Measurements from ENCODE around the gene WASF2.
A peak's percentile ranks its signal among the peaks of the same experiment; 100 is the strongest.
"Not testable (repeated sequence)": the region's sequence is repeated elsewhere in the genome, so short reads cannot be mapped to it uniquely, and the experiment has no call there.

WASF2 gene

DNA sequence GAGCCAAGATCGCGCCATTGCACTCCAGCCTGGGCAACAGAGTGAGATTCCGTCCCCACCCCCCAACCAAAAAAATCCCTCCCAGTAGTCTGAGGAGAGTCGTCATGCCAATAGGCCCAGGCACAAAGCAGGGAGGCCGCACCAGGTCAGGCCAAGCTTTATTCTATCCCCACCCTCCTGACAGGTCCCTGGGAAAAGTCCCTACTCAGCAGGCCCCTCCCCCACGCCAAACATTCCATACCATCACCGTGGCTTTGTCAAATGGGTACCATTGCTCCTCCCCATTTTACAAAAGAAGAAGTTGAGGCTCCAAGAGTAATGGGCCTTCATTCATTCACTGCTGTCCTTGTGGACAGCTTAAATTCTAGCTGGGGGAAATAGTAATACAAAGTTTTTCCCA lies 92.2 kb downstream of the WASF2 start:
- DNase-seq (ENCODE audit: low read depth) = no peak

DNA sequence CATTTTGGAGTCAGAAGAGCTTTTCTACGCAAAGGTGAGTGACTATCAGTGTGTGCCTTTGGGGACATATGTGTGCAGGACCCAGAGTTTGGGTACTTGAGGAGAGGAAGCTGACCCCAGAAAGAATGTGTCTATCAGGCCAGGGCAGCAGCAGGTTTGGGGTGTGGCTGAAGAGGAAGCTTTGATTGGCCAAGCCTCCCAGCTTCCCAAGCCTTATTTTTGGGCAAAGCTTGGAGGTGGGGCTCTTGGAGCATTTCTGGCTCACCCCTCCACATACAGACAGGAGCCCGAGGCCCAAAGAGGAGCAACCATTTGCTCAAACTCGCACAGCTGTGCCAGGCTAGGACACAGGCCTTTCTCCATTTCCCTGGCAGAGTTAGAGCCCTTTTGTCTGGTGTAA lies 92.9 kb downstream of the WASF2 start:
- DNase-seq (ENCODE audit: low read depth) = no peak

DNA sequence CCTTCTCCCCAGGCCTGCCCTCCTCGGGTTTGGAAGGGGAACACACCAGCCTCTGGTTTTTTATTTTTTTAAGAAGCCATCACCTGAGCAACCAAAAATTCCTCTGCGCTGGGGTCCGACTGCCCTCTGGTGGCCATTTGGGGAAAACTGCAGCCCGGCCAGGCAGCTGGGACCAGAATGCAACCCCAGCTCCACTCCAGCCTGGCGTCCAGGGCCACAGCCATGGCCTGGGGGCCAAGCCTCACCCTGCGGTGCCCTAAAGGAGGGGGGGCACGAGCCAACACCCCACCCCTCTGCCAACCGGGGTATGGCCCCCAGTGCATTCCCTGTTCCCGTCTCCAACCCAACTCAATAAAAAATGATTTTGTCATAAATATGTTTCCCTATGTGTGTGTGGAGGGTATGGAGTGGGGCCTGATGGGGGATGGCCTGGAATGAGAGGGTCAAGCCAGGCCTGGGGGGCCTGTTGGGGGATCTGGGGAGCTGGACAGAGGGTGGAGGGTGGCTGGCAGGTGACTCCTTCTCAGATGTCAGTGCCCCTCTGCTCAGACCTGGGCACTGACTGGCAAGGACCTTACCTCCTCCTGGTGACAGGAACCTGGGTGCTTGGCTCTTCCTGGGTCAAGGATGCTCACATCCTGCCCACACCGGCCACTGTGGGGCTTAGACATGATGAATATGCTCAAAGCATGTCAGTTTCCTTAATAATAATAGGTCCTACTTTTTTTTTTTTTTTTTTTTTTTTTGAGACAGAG lies 94.3 kb downstream of the WASF2 start:
- peak; percentile 70 for DNase-seq (ENCODE audit: low read depth)

DNA sequence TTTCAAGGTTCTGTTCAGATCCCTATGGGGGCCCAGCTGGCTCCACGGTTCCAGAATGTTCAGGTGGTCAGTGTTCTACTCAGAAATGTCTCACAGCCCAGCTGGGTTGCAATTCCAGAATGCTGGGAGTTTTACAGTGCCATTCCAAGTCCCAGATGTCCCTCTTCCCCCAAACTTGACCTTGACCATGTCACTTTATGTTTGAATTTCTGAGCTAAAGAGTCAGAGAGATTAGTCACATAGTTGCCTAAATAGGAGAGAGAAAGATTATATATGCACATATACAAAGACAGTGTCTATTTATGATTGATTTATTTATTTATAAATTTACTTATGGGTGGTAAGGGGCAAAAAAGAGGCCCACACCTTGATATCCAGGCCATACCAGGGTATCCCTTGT lies 95.0 kb downstream of the WASF2 start:
- peak; percentile 63 for DNase-seq (ENCODE audit: low read depth)

DNA sequence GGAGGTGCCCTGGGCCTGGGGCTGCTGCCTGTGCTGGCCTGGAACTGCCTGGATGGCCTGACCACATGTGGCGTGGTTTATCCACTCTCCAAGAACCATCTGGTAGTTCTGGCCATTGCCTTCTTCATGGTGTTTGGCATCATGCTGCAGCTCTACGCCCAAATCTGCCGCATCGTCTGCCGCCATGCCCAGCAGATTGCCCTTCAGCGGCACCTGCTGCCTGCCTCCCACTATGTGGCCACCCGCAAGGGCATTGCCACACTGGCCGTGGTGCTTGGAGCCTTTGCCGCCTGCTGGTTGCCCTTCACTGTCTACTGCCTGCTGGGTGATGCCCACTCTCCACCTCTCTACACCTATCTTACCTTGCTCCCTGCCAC lies 95.7 kb downstream of the WASF2 start:
- no peak for DNase-seq (ENCODE audit: low read depth)

DNA sequence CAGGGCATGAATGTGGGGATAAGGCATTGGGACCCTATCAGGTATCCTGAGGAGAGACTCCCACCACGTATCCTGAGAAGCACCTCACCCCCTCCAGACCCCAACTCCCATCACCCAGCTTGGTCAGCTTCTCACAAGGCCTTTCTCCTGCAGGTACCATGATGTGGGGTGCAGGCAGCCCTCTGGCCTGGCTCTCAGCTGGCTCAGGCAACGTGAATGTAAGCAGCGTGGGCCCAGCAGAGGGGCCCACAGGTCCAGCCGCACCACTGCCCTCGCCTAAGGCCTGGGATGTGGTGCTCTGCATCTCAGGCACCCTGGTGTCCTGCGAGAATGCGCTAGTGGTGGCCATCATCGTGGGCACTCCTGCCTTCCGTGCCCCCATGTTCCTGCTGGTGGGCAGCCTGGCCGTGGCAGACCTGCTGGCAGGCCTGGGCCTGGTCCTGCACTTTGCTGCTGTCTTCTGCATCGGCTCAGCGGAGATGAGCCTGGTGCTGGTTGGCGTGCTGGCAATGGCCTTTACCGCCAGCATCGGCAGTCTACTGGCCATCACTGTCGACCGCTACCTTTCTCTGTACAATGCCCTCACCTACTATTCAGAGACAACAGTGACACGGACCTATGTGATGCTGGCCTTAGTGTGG lies 96.2 kb downstream of the WASF2 start:
- DNase-seq (ENCODE audit: low read depth) = no peak

DNA sequence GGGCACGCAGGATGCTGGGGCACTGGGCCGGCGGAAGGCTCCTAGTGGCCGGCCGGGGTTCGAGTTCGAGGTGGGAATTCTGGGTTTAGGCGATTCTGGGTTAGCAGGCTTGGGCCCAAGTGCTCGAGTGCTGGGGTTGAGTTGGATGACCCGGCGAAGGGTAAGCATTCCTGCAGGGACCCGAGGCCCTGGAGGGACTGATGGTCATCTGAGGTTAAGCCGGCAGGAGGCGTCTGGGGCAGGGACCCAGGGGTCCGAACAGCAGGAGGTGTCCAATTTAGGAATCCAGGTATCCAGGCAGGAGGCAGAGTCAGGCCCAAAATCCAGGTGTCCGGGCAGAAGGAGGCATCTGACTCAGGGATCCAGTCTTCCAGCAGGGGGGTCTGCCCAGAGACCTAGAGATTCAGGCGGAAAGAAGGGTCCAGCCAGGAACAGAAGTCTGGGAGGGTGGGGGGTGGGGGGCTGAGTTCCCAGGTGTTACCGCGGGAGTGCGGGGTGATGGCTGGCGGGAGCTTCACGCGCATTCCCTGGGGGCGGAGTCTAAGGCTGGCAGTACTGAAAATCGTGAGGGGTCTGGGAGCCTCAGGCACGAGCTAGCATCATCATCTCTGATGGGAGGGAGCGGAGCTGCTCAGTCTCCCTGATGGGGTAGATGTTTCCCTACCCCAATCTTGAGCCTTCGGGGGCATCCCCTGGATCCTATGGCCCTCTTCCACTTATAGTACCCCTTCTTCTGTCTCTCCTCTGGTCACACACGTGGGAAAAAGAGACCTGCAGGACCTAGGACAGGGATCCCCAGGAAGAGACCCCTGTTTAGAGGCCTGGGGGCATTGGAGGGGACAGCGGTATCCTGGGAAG lies 97.0 kb downstream of the WASF2 start:
- no peak for DNase-seq (ENCODE audit: low read depth)

DNA sequence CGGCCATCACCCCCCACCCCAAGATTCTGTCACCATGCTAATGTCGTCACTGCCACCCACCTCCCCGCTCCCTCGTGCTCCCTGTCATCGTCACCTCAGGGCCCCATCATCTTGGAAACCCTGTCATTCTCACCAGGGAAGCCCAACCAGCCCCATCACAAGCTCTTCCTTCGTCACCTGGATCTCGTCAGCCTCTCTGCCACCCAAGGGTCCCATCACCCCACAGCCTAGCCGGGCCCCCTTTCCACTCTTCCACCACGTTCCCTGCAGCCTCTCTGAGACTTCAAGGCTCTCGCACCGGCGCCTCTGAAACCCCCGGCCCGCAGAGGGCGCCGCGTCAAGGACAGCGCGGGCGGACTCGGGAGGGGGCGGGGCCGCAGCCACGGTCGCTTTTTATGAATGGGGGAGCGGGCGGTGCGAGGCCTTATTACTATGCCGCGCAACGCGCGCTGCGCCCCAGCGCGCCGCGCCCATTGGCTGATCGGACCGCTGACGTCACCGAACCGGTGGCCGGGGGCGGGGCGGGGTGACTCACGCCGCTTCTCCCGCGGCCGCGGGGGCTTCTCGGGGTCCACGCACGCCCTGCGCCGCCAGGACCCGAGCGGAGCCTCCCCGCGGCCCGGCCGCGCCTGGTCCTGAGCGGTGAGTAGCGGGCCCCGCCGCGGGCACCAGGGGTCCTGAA lies 97.7 kb downstream of the WASF2 start, which contains the start of gene GPR3:
Gene GPR3 (plus strand): TSS at position 527 of the 682 bp plus-strand sequence. CDS start 1,177 bp downstream, outside the sequence.
- peak; percentile 92 for DNase-seq (ENCODE audit: low read depth)

DNA sequence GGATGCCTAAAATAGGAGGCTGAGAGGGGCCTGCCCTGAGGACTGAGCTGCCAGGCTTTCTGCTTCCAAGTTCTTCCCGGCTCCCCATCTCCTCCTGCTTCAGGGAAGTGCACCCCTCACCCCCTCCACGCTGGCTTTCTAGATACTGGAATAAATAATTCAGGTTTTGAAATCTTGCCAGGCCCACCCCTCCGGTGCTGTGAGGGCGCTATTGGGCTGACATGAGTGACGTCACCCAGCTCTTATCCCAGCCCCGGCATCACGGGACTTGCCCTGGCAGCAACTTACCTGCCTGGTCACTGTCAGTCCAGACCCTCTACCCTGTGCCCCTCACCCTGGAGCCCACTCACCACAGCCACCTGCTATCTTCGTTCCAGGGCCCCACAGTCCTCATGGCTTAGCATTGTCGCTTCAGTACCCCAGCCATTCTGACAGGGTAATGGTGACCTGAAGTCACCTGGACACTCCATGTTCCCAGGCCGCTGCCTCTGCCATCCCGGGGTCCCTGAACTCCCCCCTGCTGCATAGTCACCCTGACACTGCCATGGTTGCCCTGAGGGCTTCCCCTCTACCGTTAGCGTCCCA lies 98.4 kb downstream of the WASF2 start:
- peak; percentile 57 for DNase-seq (ENCODE audit: low read depth)

DNA sequence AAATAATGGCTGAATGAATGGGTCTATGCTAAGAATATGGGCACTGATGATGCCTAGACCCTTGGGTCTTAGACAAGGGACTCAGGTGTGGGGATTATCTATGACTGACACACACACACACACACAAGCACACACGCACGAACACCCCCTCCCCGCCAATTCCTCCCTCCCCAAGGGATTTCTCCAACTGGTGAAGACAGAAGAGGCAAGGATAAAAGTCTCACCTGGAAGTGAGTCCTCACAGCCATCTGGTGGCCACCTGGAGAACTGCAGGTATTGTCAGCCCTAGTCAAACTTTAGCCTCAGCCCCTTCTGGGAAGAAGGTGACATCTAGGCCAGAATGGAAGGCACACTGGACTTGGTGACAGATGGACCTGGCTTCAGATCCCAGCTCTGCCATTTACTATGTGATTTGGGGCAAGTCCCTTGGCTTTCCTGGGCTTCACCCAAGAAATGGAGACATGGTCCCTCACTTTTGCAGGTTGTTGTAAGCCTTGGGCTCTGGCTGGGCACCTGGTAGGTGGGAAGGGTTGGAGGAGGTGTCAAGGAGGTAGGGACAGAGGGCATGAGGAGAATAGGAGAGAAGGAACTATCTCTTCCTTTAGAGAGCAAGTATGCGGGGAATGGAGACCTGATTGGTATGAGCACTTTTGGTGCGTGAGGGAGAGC lies 101.5 kb downstream of the WASF2 start:
- DNase-seq (ENCODE audit: low read depth) = peak; percentile 55

DNA sequence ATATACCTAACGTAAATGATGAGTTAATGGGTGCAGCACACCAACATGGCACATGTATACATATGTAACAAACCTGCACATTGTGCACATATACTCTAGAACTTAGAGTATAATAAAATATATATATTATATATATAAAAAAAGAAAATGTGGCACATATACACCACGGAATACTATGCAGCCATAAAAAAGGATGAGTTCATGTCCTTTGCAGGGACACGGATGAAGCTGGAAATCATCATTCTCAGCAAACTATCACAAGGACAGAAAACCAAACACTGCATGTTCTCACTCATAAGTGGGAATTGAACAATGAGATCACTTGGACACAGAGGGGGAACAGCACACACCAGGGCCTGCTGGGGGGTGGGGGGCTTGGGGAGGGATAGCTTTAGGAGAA lies 105.2 kb downstream of the WASF2 start:
- not testable (repeated sequence) for DNase-seq (ENCODE audit: low read depth)

DNA sequence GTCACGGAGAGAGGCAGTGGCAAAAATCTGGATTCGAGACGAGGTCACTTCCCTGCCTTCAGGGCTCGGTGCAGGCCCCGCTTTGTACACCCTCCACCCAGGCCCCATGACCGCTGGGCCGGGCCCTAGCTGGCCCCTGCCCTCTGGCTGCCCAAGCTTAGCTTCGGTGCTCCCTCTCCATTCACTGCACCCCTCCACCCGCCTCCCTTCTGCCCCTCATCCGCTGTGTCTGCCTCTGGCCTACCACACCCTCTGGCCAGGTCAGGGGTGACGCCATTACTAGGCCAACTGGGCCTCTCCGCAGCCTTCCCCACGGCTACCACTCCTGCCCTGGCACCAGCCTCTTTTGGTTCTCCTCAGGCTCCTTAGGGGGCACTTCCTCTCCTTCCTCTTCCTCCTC lies 106.3 kb downstream of the WASF2 start:
- DNase-seq (ENCODE audit: low read depth) = no peak

DNA sequence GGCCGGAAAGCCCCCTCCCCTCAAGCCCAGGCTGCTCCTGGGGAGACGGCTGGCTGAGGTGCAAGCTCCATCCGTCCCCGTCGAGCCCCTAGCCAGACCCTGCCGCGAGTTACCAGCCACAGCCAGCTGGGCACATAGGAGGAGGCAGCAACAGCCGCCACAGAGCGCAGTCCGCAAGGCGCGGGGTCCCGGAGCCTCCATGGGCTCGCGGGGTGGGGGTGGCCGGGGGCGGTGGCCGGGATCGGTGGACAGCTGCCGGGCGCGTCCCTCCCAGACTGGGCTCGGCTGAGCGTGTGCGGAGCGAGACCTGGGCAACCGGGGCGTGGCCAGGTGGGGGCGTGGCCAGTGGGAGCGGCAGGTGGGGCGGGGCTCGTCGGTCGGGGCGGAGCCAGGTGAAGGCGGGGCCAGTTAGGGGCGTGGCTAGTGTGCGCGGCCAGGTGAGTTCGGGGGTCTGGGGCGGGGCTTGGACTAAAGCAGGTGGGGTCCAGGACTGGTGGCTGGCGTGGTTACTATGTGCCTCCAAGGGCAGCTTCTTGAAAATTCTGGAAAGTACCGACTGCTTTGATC lies 106.8 kb downstream of the WASF2 start, which contains the start of gene CD164L2:
Gene CD164L2 (minus strand): TSS at position 295 of the 567 bp plus-strand sequence. CDS start 94 bp downstream, at position 201.
- DNase-seq (ENCODE audit: low read depth) = no peak

DNA sequence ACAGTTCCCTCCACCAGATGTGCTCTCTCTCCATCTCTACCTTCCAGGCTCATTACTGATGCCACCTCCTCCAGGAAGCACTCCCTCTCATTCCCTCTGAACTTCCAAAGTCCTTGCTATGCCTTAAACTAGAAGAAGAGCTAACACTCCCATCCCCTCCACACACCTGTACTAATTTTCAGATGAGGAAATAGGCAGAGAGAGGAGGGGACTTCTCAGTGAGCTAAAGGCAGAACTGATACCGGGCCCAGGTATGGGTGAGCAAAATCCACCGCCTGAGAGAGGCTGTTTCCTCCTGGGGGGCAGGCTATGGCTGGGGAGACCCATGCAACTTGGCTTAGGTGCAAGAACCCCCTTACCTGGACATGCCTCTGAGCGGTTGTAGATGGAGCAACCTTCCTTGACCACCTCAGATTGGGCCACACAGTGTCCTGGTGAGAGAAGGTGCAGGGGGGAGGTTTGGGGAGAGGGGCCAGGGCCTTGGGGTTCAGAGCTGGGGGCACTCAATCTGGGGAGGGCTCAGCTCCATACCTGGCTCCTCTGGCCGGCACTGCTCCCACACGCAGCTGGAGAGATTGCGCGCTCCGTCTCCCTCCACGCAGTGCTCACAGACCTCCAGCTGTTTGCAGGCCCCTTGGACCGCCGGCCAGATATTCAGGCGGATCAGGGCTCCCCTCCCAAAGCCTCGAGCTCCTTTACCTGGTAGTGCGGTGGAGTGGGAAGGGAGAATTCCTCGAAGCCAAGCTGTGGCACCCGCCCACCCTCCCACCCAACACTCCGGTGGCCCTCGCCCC lies 107.8 kb downstream of the WASF2 start:
- DNase-seq (ENCODE audit: low read depth) = no peak

DNA sequence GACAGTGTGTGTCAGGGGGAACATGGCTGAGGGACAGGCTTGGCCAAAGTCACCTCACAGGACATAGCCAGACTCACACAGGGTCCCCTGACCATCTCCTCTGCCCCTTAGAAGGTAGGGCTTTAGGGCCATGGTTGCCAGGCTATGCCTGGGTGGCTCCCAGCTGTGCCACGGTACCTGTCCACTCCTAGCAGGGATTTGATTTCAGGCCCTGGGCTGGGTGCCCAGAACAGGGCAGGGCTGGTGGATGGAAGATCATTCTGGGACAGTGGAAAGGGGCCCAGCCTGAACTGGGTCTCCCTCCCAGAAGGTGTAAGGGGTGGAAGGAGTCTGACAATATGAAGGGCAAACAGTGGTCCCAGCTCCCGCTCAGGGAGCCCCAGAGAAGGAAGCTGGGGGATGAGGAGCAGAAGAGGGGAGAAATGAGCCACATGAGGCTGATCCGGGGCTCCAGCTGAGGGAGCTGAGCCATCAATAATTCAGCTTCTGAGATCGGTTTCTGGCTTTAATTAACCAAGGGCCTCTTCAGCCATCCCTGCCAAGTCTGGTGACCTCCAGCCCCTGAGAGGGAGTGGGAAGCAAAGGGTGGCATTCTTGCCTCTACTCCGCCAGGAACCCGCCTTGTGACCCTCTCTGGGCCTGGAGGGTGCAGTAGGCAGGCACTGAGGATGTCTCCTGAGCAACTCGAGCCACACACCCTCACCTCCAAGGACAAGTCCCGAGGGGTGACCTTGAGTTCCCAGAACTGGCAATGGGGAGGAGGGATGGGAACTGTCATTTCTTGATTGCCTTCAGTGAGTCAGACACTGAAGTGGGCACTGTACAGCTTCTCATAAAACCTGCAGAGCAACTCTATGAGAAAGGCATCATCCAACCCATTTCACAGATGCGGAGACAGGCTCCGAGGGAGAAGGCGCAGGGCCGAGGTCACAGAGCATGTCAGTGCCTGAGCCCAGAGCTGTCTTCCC lies 108.9 kb downstream of the WASF2 start:
- DNase-seq (ENCODE audit: low read depth) = no peak

DNA sequence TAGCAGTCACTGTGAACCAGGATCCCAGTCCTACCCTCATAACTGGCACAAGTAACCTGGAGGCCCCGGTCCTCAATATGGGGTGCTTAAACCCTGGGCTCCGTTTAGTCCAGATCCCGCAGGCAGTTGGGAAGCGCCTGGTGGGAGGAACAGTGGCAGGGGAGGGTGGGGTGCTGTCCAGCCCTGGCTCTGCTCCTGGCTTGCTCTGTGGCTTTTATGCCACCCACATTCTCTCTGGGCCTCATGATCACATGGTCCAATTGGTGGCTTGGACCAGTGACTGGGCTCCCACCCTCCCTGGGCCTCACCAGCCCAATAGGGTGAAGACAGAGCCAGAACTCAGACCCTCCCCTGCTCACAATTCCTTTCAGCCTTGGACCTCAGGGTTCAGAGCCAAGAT lies 109.7 kb downstream of the WASF2 start:
- no peak for DNase-seq (ENCODE audit: low read depth)

DNA sequence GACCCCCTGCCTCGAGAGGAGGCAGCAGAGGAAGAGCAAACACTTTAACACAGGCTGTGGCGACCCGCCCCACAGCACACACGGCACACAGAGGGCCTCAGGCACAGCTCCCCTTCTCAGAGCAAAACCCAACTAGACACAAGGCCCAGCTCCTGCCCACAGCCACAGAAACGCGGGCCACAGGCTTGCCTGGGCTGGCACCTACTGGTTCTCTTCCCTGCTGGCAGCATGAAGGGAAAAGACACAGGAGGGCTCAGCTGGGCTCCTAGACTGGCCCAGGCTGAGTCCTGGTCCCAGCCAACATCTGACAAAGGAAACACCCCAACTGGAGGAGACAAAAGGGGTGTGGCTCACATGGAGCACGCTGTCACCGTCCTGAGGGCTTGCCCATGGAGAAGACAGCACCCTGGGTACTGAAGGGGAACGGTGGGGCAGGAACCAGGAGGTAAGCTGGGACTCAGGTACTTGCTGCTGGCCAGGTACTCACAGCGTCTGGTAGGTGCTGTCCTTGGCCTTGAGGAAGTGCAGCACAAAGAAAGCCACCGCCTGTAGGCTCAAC lies 110.3 kb downstream of the WASF2 start:
- no peak for DNase-seq (ENCODE audit: low read depth)

DNA sequence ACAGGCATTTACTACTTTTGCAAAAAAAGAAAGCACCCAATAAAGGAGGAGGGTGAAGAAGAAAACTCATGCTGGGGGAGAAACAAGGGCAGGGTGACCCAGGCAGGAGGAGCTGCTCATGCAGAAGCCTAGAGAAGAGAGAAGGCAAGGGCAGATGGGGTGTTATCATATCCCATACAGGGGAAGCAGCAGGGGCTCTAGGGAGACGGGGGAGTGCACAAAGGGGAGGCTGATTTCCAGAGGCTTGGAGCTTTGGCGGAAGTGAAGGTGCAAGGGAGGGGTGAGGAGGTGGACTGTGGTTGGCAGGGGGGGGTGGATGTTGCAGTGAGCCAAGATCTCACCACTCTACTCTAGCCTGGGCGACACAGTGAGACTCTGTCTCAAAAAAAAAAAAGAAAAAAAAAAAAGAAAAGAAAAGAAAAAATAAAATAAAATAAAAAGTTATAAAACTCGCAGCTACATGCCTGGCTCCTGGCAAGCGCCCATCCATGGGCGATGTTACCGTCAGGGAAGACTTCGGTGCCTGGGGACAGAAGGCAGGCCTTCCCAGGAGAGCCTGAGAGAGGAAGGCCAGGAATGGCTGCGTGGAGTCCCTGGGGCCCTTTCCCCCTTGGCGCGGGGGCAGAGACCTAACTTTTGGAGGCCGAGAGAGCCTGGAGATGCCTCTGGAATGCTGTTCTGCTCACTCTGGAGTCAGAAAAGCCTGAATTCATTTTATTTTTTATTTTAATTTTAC lies 112.0 kb downstream of the WASF2 start:
- no peak for DNase-seq (ENCODE audit: low read depth)
